Activated T-helper 1 cell treated with anti-CD3 and anti-CD28 coated beads, Interleukin-2, amount 50 U/mL, for 16 hours (primary cell): Measurements from ENCODE around the gene UBR3.

Experiments
- DNase-seq, 2 donors: peaks; one replicate each; pipeline ENCODE4 v3.0.0-alpha.2; 2020; ENCODE audit warnings: low read depth in 1 of 2, low spot score in 1 of 2

Gene UBR3

DNA sequence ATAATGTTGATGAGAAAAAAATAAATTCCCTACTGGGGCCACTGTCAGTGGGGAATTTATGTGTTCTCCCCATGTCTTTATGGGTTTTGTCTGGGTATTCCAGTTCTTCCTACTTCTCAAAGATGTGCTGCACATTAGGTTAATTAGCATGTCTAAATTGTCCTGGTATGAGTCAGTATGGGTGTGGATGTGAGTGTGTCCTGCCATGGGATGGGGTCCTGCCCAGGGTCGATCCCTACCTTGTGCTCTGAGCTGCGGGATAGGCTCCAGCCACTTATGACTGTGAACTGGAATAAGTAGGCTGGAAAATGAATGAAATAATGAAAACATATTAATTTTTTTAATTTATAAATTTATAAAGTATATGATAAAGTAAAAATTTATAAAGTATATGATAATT lies 167.5 kb downstream of the UBR3 start:
- no peak for DNase-seq

DNA sequence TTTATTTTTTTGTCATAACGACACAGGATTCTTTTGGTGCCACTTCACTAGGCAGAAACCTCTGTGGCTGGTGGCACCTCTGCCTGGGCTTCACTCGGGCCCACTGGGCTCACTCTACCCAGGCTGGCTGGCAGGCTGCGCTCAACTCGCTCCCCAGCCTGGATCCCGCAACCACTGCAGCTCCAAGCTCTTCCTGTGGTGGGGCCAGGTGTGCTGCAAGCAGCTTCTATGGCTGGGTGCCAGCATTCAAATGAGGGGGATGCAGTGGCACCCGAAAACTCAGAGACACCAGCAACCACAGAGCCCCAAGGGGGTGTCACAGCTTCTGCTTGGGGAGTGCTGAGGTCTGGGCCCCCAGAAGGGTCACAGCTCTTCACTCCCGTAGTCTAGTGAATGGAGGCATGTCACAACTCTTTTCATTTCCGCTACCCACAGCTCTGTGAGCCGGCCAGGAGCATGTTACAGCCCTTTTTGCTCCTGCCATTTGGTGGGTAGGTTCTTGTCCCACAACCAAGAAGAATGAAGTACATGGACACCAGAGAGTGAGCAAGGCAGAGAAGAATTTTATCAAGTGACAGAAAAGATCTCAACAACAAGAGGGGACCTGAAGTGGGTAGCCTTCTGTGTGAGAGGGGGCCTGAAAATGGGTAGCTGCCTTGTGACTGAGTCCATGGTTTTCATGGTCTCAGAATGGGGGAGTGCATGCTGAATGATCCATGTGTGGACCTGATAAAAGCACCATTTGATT lies 170.1 kb downstream of the UBR3 start:
- DNase-seq = no peak

DNA sequence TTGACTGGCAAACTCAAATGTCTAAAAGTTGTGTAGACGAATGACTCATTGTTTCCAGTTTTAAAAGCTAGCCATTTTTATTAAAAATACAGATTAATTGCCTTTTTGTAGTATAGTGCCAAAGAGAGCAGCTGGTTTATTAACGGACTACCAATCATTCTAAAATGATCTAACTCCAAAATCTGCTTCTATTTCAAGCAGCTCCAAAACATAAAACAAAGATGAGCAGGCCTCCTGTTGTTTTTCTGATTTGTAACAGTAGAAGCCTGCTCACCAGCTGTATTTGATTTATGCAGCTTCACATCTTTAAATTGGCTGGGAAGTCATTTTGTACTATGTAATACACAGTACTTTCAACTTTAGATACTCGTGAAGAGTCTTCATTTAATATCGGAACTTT lies 171.8 kb downstream of the UBR3 start:
- no peak for DNase-seq

DNA sequence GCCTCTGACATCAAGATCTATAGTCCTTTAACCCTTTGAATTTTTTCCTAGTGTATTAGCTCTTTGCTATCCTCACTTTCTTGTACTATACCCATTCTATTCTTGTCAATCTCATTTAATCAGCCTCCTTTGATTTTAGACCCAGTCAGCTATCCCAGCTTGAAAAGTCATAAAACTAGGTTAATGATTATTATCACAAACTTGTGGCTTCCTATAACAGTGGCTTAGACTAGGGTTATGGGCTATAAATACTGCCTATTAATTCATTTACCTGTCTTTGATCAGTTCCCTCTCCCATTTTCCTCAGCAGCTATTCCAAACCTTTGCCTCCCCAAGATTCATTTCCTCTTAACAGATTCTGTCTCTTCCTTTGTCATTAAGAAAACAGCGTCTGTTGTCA lies 174.8 kb downstream of the UBR3 start:
- DNase-seq = no peak

DNA sequence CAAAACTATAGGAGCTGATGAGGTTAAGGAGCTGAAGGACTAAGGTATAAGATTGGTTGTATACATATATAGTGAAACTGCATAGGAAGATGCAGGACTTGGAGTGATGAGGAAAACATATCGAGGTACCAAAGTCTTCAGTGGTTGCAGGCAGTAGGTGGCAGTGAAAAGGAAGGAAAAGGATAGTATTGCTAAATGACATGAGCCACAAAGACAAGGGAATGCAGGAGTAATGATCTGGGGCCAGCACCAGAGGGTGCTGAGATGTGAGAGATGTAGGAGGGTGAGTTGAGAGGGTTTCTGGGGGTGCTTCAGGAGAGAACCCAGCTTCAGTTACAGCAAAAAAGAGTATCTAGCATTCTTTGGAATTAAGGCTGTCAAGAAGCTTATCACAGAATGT lies 178.4 kb downstream of the UBR3 start:
- no peak for DNase-seq

DNA sequence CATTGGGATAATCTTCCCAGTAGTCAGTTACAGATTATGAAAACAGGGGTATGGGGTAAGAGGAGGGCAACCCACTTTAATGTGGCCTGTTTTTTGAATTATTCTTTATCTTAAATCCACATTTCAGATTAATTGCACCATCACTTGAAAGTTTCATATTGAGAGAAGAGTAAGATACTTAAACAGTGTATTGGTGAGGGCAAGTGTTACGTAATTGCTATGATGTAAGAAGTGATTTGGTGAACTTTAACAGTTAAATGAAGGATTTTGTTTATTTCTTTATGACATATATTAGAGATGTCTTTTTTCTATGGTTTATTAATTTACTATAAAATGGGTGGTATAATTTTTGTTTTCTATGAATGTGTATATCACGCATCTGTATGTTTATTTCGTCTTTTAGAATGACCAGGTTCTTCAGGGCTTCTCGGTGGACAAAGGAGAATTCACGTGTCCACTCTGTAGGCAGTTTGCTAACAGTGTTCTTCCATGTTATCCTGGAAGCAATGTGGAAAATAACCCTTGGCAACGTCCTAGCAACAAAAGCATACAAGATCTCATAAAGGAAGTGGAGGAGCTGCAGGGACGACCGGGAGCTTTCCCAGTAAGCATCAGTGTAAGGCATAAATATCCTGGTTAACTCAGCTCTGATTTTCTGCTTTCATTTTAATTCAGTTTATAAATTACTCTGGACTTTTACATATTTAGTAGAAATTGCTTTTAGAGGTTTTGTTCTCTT lies 179.5 kb downstream of the UBR3 start:
- no peak for DNase-seq

DNA sequence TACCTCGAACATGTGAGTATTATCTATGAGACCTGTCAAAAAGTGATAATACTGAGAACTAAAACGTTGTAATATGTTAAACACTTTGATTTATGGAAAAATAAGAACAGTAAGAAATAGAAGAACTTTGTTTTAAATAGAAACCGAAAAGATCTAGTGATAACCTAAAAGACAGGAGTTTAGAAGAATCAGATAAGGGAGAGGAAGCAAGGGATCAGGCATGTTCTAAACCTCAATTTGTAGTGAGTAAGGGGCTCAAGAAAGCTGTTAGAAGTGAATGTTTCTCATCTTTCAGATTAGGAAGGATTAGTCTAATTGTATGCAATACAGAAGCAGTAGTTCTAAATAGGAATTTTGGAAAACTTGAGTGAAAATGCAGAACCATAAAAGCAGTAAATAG lies 182.0 kb downstream of the UBR3 start:
- DNase-seq = no peak

DNA sequence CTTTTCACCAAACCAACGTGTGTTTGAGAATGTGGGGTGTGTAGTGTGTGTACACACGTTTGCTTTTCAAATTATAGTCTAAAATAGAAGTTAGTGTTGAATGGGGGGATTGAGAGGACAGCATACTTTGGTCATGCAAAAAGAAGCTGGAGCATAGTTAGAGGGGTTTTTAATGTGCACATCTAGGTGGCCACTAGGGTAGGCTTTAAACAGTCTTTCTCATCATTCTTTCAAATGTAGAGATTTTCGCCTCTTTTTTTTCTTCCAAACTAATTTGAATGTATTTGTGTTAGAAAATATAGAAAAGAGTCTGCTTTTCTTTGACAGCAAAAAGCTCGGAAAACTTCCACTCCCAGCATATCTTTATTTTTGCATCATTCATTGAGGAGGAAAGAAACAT lies 185.5 kb downstream of the UBR3 start:
- DNase-seq = no peak

DNA sequence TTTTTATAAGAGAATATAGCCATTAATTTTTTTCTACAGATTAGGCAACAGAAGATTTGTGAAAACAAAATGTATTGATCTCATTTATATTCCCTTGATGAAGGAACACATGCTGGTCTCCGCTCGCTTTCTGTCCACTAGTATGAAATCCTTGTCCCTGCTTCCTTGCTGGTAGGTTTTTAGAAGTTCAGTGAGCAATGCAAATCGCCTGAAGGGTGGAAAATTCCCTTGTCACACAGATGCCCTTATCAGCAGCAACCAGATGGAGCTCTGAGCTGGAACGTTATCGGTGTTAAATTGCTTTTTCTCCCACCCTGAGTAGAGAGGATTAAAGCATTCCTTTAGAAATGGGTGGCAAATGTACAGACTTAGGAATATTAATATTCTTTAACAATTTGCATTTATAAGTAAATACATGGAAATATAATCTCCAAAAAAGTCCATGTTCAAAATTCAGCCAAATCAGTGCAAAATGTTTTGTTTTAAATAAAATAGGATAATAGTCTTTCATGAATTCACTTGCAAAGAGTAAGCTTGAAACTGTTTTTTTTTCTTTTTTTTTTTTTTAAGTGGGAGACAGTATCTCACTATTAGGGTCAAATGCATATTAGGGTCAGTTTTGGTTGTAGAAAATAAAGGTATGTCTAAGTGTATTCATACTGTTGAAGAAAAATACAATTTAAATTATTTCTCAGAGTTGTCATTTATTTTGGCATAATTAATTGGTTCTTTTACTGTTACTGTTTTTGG lies 186.7 kb downstream of the UBR3 start:
- DNase-seq = no peak

DNA sequence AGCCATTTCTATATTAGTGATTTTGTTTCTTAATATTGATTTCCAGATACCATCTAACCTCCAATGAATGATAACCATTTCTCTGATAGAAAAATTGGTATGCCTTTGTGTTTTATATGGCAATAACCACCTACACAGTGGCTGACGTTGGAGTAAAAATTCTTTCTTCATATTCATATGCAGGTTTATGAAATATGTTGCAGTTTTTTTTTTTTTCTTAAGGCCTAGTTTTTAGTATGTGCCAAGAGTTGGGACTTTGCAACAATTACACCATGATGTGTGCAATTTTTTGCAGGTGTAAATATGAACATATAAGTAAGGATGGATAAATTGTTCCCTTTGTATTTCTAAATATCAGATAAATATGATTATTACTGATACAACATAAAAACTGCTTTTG lies 187.5 kb downstream of the UBR3 start:
- no peak for DNase-seq

DNA sequence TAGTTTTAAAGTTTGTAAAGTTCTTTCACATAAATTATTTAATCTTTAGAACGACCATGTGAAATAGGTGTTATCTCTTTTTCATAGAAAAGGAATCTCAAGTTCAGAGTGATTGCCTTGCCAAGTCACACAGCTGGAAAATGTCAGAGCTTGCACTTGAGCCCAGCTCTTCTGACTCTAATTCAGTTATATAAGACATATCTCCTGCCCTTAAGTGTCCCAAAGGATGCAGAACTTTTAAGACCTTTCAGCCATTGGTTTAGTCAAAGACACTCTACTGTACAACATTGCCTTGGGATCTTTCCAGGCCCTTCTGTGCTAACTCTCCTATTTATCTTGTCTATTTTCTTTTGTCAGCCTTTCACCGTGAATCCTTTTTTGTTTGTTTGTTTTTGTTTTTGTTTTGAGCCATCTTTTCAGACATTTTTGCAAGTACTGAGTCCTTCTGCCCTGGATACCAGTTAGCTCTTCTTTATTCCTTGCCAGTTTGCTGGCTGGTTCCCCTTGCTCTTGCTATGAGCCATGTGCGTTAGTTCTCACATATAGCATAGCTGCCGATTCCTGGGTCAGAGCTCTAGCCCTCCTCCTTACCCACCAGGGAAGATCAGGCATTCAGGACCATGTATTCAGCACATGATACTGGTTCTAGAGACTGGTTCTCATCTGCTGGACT lies 190.7 kb downstream of the UBR3 start:
- no peak for DNase-seq

DNA sequence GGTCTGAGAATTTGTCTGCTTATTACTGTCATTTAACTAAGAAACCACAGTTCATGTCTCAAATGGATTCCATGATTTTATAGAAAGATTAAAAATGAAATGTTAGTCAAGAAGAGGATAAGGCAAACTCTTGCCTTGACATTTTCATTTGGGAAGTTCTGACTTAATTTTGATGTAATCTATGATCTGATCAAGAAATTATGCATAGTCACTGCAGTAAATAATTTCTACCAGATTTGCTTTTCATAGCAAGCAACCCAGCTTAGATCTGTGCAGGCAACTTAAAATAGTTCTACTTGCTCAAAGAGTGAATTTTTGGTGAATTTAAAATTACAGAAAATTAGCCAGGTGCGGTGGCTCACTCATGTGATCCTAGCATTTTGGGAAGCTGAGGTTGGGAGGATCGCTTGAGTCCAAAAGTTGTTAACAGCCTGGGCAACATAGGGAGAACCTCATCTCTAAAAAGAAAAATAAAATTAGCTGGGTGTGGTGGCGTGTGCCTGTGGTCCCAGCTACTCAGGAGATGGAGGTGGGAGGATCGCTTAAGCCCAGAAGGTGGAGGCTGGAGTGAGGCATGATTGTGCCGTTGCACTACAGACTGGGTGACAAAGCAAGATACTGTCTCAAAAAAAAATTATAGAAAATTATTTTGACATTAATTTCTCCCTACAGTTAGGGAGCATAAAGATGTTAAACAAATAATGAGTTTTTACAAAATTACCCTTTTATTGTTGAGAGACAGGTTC lies 192.0 kb downstream of the UBR3 start:
- no peak for DNase-seq

DNA sequence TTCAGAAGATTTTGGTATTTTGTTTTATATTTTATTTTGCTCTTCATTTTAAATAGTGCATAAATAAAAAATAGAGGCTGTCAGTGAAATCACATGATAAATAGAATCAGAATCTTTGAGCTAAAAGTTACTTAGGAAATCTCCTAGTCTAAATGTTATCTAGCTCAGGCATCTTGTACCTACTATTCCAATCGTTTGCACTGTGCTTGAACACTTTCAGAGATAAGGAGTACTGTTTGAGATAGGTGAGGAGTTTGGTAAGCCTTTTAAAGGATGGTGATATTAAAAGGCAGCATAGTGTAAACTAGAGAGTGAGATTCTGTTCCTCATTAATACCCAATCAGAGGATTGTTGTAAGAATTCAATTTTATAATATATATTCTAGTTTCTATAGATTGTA lies 193.5 kb downstream of the UBR3 start:
- no peak for DNase-seq

DNA sequence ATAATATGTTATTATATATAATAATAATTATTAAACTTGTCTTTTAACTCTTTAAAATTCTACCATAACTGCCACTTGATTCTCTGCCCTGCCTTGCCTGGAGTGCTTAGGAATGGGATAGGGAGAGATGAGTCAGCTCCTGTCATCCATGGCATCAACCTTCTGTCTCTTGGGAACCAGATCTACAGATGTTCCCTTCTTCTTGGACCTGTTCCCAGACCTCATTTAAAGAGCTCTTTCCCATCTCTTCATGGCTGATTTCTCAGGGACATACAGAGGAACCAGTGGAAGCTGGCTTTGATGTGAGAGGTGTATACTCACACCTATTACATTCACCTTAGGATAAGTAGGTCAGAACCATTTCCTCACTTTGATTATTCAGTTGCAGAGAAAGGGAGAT lies 195.4 kb downstream of the UBR3 start:
- DNase-seq = no peak

DNA sequence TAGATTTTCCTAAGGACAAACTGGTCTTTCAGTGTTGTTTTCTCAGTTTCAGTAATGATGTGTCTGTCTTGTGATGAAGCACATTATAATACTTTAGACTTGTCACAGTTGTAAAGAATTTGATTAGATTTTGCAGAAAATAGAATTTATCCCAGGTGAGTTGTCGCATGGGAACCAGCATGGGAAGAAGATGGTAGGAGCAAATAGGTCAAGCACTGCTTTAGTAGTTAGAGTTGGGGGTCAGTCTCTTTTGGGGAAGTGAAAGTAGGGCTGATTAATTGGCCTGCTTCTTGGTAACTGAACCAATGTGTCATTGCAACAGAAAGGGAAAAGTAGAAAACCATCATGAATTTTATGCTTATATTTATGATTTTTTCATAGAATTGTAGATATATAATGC lies 197.5 kb downstream of the UBR3 start:
- no peak for DNase-seq

DNA sequence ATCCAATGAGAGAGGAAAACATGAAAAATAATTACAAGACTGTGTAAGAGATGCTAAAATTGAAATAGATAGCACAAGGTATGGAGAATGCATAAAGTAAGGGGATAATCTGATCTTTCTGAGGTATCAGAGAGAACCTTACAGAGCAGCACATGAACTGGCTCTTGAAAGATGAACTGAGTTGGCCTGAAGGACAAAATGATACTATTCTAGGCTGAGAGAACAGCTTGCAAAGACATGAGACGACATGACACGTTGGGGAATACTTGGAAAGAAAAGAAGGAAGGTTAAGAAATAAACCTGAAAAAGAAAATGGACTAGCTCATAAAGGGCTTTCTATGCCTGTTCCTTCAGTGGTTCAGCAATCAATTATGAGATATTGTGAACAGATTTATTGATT lies 198.0 kb downstream of the UBR3 start:
- no peak for DNase-seq

DNA sequence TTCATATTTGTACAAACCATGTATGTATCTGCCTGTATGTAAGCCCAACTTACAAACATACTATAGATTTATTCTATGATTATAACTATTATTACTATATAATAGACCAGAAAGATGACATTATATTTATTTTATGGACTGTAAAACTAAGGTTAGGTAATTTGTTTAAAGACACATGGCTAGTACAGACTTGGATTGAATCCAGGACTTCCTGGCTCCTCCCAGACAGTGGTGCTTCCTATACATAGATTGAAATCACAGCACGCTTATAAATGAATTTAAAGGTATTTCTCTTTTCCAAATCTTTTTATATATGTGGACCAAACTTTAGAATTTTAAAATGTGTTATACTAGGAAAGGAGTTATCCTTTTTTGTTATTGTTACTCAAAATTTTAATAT lies 199.1 kb downstream of the UBR3 start:
- DNase-seq = no peak

DNA sequence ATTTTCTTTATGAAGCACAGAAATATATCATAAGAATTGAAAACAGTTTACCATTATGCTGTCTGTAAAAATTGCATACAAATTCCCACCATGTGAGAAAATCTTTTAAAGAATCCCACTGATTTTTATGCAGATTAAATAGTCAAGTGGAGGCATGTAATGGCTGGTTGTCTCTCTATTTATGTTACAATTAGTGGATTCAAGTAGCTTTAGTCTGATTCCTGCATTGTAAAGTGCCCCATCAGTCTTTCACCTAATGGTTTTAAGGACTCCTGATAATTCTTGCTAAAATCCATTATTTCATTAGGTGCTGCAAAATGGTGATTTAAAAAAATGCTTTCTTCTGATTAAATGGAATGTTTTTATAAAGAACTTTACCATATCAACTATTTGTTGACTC lies 202.3 kb downstream of the UBR3 start:
- no peak for DNase-seq

DNA sequence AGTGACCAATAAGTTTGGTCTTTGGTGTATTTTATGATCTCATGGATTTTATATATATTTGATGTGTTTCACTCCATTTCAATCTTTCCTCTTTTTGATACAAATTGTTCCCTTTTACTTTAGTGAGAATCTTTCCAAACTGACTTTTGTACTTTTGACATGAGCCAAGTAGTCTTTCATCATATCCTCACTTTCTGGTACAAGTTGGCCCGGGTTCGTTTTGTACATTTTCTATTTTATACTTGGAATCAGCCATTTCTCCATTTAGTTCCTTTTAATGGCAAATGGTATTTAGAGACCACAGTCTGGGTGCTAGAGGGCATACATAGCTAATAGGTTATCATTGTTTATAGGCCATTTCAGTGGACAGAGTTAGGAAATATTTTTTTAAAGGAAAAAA lies 202.8 kb downstream of the UBR3 start:
- DNase-seq = no peak

DNA sequence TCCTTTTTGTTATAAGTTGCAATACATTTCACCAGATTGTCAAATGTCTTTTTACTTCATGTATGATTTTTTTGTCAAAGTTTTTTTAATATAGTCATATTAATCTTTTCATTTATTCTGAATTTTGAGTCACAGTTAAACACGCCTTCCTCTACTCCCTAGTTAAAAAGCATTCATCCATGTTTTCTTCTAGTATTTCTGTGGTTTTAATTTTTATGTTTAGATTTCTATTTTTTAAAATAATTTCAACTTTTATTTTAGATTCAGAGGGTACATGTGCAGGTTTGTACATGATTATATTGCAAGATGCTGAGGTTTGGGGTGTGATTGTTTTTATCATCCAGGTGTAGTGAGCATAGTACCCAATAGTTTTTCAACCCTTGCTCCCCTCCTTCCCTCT lies 204.0 kb downstream of the UBR3 start:
- no peak for DNase-seq

DNA sequence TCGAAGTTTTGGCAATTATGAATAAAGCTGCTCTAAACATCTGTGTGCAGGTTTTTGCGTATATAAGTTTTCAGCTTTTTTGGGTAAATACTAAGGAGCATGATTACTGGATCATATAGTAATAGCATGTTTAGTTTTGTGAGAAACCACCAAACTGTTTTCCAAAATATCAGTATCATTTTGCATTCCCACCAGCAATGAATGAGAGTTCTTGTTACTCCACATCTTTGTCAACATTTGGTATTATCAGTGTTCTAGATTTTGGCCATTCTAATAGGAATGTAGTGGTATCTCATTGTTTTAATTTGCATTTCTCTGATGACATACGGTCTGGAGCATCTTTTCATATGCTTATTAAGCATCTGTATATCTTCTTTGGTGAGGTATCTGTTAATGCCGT lies 207.3 kb downstream of the UBR3 start:
- no peak for DNase-seq
